SK-N-MC (cell line): Measurements from ENCODE around the gene UNC13A.

ENCODE experiments used
- DNase-seq: peaks from one replicate; pipeline ENCODE4 v3.0.0-alpha.2; 2011; ENCODE audit warnings: low read depth, low spot score
- H3K27ac ChIP-seq: fragments of 200-600 bp; sonication (generic); 2 replicates; pipeline ENCODE4 v1.5.1; 2016; ENCODE audit warnings: mixed run types
- H3K36me3 ChIP-seq: fragments of 200-600 bp; sonication (generic); 2 replicates; pipeline ENCODE4 v1.6.1; 2017; ENCODE audit warnings: antibody characterized with exemption, low read length, mixed read lengths; ENCODE audit not compliant: insufficient read depth
- H3K4me3 ChIP-seq: fragments of 200-600 bp; sonication (generic); 2 replicates; pipeline ENCODE4 v1.5.1; 2016
- H3K9ac ChIP-seq: fragments of 200-600 bp; sonication (generic); 2 replicates; pipeline ENCODE4 v1.8.0; 2017; ENCODE audit warnings: mixed run types, mixed read lengths; ENCODE audit not compliant: insufficient read length
- H3K9me3 ChIP-seq: fragments of 200-600 bp; sonication (generic); 2 replicates; pipeline ENCODE4 v1.6.1; 2017; ENCODE audit warnings: low read depth, mild to moderate bottlenecking, antibody characterized with exemption, low read length, moderate library complexity, mixed read lengths
- EZH2 ChIP-seq: fragments of 200-600 bp; sonication (generic); IDR thresholded peaks from one replicate; pipeline ENCODE4 v1.6.1; 2017; ENCODE audit warnings: antibody characterized with exemption
- FOXP2 ChIP-seq: optimal IDR thresholded peaks from 2 replicates; pipeline ENCODE3; 2011; ENCODE audit warnings: mild to moderate bottlenecking, moderate library complexity; ENCODE audit not compliant: insufficient read depth; ENCODE audit errors: extremely low read length, control extremely low read depth
- POLR2AphosphoS5 ChIP-seq: IDR thresholded peaks from 2 replicates; pipeline ENCODE4 v1.6.1; 2012; ENCODE audit warnings: mild to moderate bottlenecking, low read depth, low read length, borderline replicate concordance

The UNC13A gene

DNA sequence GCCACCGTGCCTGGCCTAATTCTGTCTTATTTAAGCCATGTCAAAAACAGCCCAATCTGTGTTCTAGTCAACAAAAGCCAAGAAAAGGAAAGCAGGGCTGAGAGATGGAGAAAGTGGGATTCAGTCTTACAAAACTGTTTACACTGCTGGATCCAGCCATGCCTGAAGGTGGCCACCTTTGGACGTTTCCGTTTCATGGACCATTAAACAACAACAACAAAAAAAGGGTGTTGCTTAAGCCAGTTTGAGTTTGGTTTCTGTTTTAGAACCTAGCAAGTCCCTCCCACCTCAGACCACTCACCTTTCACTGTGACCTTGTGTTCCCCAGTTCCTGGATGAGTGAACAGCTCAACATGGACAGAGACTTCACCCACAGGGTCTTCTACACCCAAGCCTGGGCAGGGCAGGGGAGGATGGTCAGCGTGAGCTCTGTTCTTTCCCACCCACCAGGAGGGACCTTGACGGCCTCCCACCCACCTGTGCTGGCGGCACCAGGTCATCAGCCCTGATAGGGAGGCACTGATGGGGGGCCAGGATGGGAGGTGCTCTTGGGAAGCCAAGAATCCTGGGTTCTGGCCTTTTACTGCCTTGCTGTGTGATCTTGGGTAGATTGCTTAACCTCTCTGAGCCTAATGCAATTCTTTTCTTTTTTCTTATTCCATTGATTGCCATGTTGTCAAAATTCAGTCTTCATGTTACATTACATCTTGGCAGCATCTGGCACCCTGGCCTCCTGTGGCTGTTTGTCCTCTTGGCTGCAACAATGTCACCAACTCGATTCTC is 76.5 kb downstream of the UNC13A start:
- Histone ChIP-seq H3K4me3 (no peak overlapping the region), H3K36me3 (no peaks in the 10 kb centered on the region), H3K9ac (no peak overlapping the region), H3K9me3 (no peaks in the 10 kb centered on the region), H3K27ac (no peak overlapping the region)
- DNase-seq, result no peak
- TF ChIP-seq POLR2AphosphoS5 (no peak), FOXP2 (no peak), EZH2 (no peak)

DNA sequence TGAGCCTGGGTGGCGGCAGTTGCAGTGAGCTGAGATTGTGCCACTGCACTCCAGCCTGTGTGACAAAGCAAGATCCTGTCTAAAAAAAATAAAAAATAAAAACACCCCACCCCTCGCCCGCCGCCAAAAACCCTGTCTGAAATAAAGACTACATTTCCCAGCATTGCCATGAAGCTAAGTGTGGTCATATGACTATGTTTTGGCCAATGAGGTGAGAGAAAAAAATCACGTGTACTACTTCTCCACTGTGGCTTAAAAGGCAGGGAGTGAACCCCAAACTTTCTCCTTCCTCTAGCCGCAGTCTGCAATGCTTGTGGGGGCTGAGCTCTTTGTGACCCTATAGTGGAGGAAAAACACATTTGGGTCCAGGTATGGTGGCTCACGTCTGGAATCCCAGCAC is 77.8 kb downstream of the UNC13A start:
- H3K9me3 ChIP-seq, result no peaks in the 10 kb centered on the region
- TF ChIP-seq POLR2AphosphoS5 (no peak), FOXP2 (no peak), EZH2 (no peak)

DNA sequence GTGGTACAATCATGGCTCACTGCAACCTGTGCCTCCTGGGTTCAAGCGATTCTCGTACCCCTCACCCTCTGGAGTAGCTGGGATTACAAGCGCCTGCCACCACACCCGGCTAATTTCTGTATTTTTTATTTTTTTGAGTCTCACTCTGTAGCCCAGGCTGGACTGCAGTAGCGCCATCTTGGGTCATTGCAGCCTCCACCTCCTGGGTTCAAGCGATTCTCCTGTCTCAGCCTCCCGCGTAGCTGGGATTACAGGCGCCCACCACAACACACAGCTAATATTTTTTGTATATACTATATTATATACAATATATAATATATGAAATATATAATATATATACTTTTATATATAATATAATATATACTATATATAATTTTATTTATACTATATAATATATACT is 80.2 kb downstream of the UNC13A start:
- H3K27ac ChIP-seq, result no peak overlapping the region
- no peak overlapping the region for H3K9ac ChIP-seq
- H3K9me3 ChIP-seq, result no peaks in the 10 kb centered on the region
- no peak for DNase-seq
- no peaks in the 10 kb centered on the region for H3K36me3 ChIP-seq
- TF ChIP-seq EZH2, result no peak
- TF ChIP-seq FOXP2, result no peak
- TF ChIP-seq POLR2AphosphoS5, result no peak
- H3K4me3 ChIP-seq, result no peak overlapping the region

More for the DNA sequence above, 77.8 kb downstream of the UNC13A start:
- H3K9ac ChIP-seq, result no peak overlapping the region
- DNase-seq, result no peak
- H3K27ac ChIP-seq, result no peak overlapping the region
- H3K4me3 ChIP-seq, result no peak overlapping the region
- H3K36me3 ChIP-seq, result no peaks in the 10 kb centered on the region

DNA sequence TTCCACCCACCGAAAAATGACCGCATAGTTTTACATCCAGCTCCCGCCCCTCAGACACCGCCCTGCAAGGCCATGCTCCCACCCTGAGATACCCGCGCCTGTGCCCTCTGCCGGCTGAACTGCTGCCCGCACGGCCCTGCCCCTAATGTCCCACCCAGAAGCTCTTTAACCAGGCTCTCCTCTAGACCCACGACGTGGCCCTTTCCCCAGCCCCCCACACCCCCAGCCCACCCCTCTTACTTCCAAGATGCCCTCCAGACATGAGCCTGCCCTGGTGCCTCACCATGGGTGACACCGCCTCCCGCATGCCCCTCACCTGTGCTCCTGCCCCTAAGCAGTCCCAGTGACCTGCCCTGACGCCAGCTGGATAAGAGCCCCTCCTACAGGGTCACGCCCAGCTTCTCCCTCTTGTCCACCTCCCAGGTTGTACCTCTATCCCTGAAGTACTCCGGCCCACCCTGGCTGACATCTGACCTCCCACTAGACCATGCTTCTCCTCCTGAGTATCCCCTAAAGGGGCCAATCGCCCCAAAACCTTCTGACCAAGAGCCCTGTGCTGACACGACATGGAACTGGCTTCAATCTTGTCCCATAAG is 81.5 kb downstream of the UNC13A start:
- DNase-seq, result no peak
- TF ChIP-seq EZH2 (no peak), FOXP2 (no peak), POLR2AphosphoS5 (no peak)
- Histone ChIP-seq H3K4me3 (peak overlapping the region; percentile 89), H3K27ac (no peak overlapping the region), H3K9ac (no peak overlapping the region), H3K36me3 (no peaks in the 10 kb centered on the region), H3K9me3 (no peaks in the 10 kb centered on the region)

DNA sequence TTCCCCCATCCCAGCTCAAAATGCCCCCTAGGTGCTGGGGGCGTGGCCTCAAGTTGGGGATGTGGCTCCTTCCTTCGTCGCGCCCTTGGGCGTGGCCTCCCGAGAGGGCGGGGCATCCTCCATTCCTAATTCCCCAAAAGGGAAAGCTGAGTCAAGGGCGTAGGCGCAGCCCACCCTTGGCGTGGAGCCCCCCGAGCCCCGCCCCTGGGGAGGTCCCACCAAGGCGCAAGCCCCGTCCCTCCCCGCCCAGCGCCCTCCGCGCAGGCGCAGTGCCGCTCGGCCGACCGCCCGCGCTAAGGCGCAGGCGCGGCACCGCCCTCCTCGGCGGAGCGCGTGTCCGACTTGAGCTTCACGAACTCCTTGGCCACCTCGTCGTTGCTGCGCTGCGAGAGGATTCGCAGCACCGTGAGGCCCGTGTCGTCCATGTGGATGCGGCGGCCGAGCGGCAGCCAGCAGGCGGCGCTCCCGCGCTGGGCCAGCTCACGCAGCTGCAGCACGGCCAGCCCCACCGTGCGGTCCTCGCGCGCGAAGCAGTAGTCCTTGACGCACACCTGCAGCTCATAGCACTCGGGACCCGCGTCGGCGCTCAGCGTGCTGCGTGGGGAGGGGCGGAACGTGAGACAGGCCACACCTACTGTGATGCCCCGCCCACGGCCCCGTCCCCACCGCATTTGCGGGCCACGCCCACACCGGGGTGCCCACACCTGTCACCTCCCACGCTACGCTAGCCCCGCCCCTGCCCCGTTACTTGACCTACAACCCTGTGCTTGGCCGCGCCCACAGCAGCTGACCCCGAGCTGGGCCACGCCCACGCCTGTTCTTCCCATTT is 82.2 kb downstream of the UNC13A start:
- peak; percentile 66 for DNase-seq
- Histone ChIP-seq H3K4me3 (peak overlapping the region; percentile 89), H3K27ac (peak overlapping the region; percentile 96), H3K36me3 (no peaks in the 10 kb centered on the region), H3K9me3 (no peaks in the 10 kb centered on the region), H3K9ac (peak overlapping the region; percentile 88)
- no peak for TF ChIP-seq FOXP2
- peak; percentile 82; the same call in 1 of the 2 replicates for TF ChIP-seq POLR2AphosphoS5
- TF ChIP-seq EZH2, result no peak

- Histone ChIP-seq H3K4me3 (peak overlapping the region; percentile 89), H3K36me3 (no peaks in the 10 kb centered on the region), H3K27ac (no peak overlapping the region), H3K9me3 (no peaks in the 10 kb centered on the region), H3K9ac (no peak overlapping the region)
- no peak for TF ChIP-seq FOXP2
- TF ChIP-seq POLR2AphosphoS5, result no peak
- no peak for TF ChIP-seq EZH2
- DNase-seq, result no peak
Observed at GRCh38 chr19:17605117-17605516, 83.0 kb downstream of the UNC13A start.

DNA sequence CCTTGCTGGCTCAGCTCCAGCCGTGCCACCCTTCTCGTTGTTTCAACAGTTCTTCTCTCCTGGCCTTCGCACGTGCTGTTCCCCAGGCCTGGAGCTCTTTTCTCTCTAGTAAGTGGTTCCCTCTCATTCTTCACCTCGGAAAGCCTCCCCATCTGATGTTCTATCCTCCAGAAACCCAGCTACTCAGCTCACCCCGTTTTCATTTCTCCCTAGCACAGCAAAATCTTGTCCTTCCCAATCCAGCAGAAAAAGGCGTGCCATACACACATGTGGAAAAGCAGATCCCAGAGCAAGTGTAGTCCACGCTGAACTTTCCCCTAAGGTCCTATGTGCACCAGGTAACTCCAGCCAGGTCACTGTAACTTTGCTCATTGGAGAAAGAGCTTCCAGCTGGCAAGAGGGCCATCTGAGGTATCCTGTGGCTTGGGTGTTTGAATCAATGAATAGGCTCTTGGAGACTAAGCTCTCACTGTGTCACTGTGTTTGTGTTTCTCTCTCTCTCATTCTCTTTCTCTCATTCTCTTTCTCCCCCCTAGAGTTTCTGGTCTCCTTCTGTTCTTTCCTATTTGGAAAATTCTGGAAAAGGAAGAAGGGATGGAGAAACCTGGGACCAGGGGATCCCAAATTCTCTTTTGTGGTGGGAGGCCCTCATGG is 83.7 kb downstream of the UNC13A start:
- DNase-seq, result no peak
- H3K4me3 ChIP-seq, result no peak overlapping the region
- no peaks in the 10 kb centered on the region for H3K36me3 ChIP-seq
- H3K9me3 ChIP-seq, result no peaks in the 10 kb centered on the region
- TF ChIP-seq FOXP2 (no peak), EZH2 (no peak), POLR2AphosphoS5 (no peak)
- peak overlapping the region; percentile 54 for H3K27ac ChIP-seq
- no peak overlapping the region for H3K9ac ChIP-seq
